RWPE2 (cell line): Measurements from ENCODE around the gene HAUS7.

Experiments used
- ATAC-seq: fragments of 200-7000 bp; cut with Tn5 transposase; 3 replicates; pipeline ENCODE4 v1.9.1; 2021; ENCODE audit warnings: low read depth
- DNase-seq: peaks from one replicate; pipeline ENCODE4 v3.0.0-alpha.2; 2020; ENCODE audit warnings: low spot score
- H3K27ac ChIP-seq: fragments of 450-650 bp; 2 replicates; pipeline ENCODE4 v1.5.1; 2017; ENCODE audit warnings: mild to moderate bottlenecking; ENCODE audit not compliant: poor library complexity, severe bottlenecking
- H3K27me3 ChIP-seq: fragments of 250-450 bp; sonication (Bioruptor Pico); 2 replicates; pipeline ENCODE4 v1.5.1; 2021; ENCODE audit warnings: mild to moderate bottlenecking, moderate library complexity; ENCODE audit not compliant: insufficient read depth, poor library complexity, severe bottlenecking
- H3K36me3 ChIP-seq: fragments of 250-450 bp; sonication (Bioruptor Pico); 2 replicates; pipeline ENCODE4 v1.5.1; 2020; ENCODE audit warnings: low read depth, mild to moderate bottlenecking, moderate library complexity
- H3K4me1 ChIP-seq: fragments of 250-450 bp; sonication (Bioruptor Pico); 2 replicates; pipeline ENCODE4 v1.5.1; 2021; ENCODE audit warnings: mild to moderate bottlenecking, moderate library complexity; ENCODE audit not compliant: insufficient read depth, poor library complexity, severe bottlenecking
- H3K4me3 ChIP-seq: fragments of 250-450 bp; sonication (Bioruptor Pico); 2 replicates; pipeline ENCODE4 v1.5.1; 2021; ENCODE audit warnings: mild to moderate bottlenecking, moderate library complexity; ENCODE audit not compliant: severe bottlenecking
- H3K9me3 ChIP-seq: fragments of 250-450 bp; sonication (Bioruptor Pico); 2 replicates; pipeline ENCODE4 v1.5.1; 2021; ENCODE audit warnings: mild to moderate bottlenecking, moderate library complexity; ENCODE audit not compliant: severe bottlenecking
- CTCF ChIP-seq: fragments of 450-650 bp; IDR thresholded peaks from one replicate; pipeline ENCODE4 v1.5.1; 2017; ENCODE audit warnings: mild to moderate bottlenecking, moderate library complexity; ENCODE audit not compliant: poor library complexity, severe bottlenecking

HAUS7 gene

GRCh38 chrX:153445856-153446635 is 24.3 kb downstream of the HAUS7 start, which contains the start of gene TREX2:
TREX2 (minus strand) TSS chrX:153446056; CDS start chrX:153445430, 626 bp downstream.
- no peaks in the 10 kb centered on the region for H3K27me3 ChIP-seq
- H3K4me1 ChIP-seq, result peaks cover 12% of the 10 kb centered on the region
- H3K27ac ChIP-seq, result no peak within 1 kb of the TSS
- no peak for ATAC-seq
- no peak within 1 kb of the TSS for H3K4me3 ChIP-seq
- no peak for TF ChIP-seq CTCF
- H3K36me3 ChIP-seq, result no peaks in the 10 kb centered on the region
- no peak for DNase-seq
- H3K9me3 ChIP-seq, result no peaks in the 10 kb centered on the region

GRCh38 chrX:153445106-153445855 is 25.1 kb downstream of the HAUS7 start:
- TF ChIP-seq CTCF, result no peak
- ATAC-seq (no peak), DNase-seq (no peak)
- H3K27ac ChIP-seq, result no peak overlapping the region
- no peaks in the 10 kb centered on the region for H3K27me3 ChIP-seq
- H3K4me1 ChIP-seq, result peaks cover 12% of the 10 kb centered on the region
- no peak overlapping the region for H3K4me3 ChIP-seq
- H3K36me3 ChIP-seq, result no peaks in the 10 kb centered on the region
- no peaks in the 10 kb centered on the region for H3K9me3 ChIP-seq

GRCh38 chrX:153444333-153445011 is 25.9 kb downstream of the HAUS7 start:
- no peak for TF ChIP-seq CTCF
- DNase-seq, result no peak

DNA sequence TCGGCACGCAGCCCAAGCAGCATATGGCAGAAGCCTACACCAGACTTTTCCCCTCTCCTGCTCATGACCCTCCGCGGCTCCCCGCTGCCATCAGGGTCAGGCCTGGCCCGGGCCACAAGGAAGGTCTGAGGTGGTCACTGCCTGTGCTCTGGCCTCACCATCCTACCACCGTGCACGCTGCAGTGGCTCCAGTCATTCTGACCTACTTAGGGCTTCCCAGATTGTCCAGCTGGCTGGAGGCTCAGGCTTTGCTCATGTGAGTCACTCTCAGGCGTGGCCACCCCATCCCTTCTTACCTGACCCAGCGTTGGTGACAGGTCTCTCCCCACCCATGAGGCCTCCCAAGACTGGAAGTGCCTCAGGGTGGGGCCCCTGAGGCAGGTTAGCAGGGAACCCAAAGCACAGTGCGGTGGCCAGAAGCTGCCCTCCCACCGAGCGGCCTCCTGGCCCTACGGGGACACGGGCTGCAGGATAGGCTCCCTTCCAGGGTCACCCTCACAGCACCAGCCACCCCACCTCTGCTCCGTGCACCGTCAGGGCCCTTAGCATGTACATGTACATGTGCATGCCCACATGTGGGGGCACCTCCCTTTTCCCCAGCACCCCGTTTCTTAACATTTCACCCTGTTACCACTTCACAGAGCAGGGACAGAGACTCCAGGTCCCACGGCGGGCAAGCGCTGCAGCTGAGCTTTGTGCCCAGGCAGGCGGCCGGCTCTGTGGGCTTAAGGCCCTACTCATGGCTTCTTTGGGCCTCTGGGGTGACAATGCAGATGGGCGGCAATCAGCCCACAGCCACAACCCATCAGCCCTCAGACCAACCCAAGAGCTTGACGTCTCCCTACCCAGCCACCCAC is 26.7 kb downstream of the HAUS7 start:
- DNase-seq (no peak), ATAC-seq (peak; percentile 34; the same call in 2 of the 3 replicates)
- Histone ChIP-seq H3K36me3 (no peaks in the 10 kb centered on the region), H3K27ac (no peak overlapping the region), H3K27me3 (no peaks in the 10 kb centered on the region), H3K4me1 (peaks cover 12% of the 10 kb centered on the region), H3K9me3 (no peaks in the 10 kb centered on the region), H3K4me3 (no peak overlapping the region)
- TF ChIP-seq CTCF, result no peak

More at GRCh38 chrX:153444333-153445011, 25.9 kb downstream of the HAUS7 start:
- H3K4me3 ChIP-seq, result no peak overlapping the region
- no peak overlapping the region for H3K27ac ChIP-seq
- no peaks in the 10 kb centered on the region for H3K9me3 ChIP-seq
- peaks cover 12% of the 10 kb centered on the region for H3K4me1 ChIP-seq
- no peaks in the 10 kb centered on the region for H3K36me3 ChIP-seq
- no peaks in the 10 kb centered on the region for H3K27me3 ChIP-seq
- ATAC-seq, result no peak
